HG03139 (cell line): Measurements from ENCODE around the gene PNLIPRP3.

Source experiments
- ATAC-seq: cut with Tn5 transposase; IDR thresholded peaks from one replicate; pipeline ENCODE4 v1.9.1; 2021; ENCODE audit not compliant: unreplicated experiment

The PNLIPRP3 gene

GRCh38 chr10:116490028-116490662 lies 62.5 kb downstream of the PNLIPRP3 start:
- no peak for ATAC-seq

- no peak for ATAC-seq
These were observed 77.1 kb downstream of the PNLIPRP3 start for GRCh38 chr10:116504786-116505185.

- ATAC-seq: no peak
These were observed 82.9 kb downstream of the PNLIPRP3 start for GRCh38 chr10:116510565-116510964.

GRCh38 chr10:116511365-116511764 lies 83.7 kb downstream of the PNLIPRP3 start:
- no peak for ATAC-seq

GRCh38 chr10:116521424-116522290 lies 94.0 kb downstream of the PNLIPRP3 start:
- no peak for ATAC-seq

- no peak for ATAC-seq
These were observed 95.2 kb downstream of the PNLIPRP3 start for GRCh38 chr10:116522803-116523381.

GRCh38 chr10:116524736-116525135 lies 97.1 kb downstream of the PNLIPRP3 start:
- no peak for ATAC-seq

- no peak for ATAC-seq
These were observed 98.6 kb downstream of the PNLIPRP3 start for GRCh38 chr10:116526219-116526618.
